Breast epithelium (tissue), 3 donors: Measurements from ENCODE around the gene MYL10.

Source experiments
- POLR2A ChIP-seq: fragments of 450-650 bp; IDR thresholded peaks from one replicate; pipeline ENCODE4 v1.6.1; 2016; ENCODE audit warnings: antibody characterized with exemption, mild to moderate bottlenecking, moderate library complexity
- POLR2AphosphoS5 ChIP-seq, 3 donors: sonication (generic); formaldehyde crosslinking; IDR thresholded peaks; one replicate each; pipeline ENCODE4 v1.6.1; 2017; ENCODE audit warnings: antibody characterized with exemption in 3 of 3
- TF ChIP-seq, protein P1 (sequence below), 3 donors: fragments of 450-650 bp; IDR thresholded peaks; one replicate each; pipeline ENCODE4 v1.5.1; 2016 to 2017; ENCODE audit warnings: antibody characterized with exemption in 3 of 3, mild to moderate bottlenecking in 3 of 3, moderate library complexity in 3 of 3

DNA sequence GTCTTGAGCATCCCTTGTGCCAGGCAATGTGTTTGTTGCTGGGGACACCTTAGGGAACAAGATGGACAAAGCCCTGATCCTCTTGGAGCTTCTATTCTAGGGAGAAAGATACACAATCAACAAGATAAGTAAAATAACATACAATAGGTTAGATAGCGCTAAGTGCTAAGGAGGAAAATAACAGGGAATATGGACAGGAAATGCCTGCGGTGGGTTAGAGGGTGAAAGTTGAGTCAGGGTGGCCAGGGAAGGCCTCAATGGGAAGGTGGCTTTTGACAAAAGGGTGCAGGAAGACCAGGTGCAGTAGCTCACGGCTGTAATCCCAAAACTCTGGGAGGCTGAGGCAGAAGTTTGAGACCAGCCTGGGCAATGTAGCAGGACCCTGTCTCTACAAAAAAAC, 38.3 kb upstream of the MYL10 start:
- no peak for TF ChIP-seq POLR2AphosphoS5 (IDR thresholded peaks at IDR 0.05)
- TF ChIP-seq, protein P1, sequence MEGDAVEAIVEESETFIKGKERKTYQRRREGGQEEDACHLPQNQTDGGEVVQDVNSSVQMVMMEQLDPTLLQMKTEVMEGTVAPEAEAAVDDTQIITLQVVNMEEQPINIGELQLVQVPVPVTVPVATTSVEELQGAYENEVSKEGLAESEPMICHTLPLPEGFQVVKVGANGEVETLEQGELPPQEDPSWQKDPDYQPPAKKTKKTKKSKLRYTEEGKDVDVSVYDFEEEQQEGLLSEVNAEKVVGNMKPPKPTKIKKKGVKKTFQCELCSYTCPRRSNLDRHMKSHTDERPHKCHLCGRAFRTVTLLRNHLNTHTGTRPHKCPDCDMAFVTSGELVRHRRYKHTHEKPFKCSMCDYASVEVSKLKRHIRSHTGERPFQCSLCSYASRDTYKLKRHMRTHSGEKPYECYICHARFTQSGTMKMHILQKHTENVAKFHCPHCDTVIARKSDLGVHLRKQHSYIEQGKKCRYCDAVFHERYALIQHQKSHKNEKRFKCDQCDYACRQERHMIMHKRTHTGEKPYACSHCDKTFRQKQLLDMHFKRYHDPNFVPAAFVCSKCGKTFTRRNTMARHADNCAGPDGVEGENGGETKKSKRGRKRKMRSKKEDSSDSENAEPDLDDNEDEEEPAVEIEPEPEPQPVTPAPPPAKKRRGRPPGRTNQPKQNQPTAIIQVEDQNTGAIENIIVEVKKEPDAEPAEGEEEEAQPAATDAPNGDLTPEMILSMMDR (IDR thresholded peaks at IDR 0.05): no peak
- no peak for TF ChIP-seq POLR2A
